ENCODE measurements around the gene USP43. TPM values are rescaled to one million over a fixed set of nuclear protein-coding genes. Genes with fewer than 3 reads are reported as not detected.
"Not testable (repeated sequence)": the region's sequence is repeated elsewhere in the genome, so short reads cannot be mapped to it uniquely, and the experiment has no call there.

The USP43 gene
- total RNA-seq: under 1 TPM; 0.17 to 0.32 TPM

GRCh38 chr17:9644910-9645751 is at the start of gene USP43:
USP43 (plus strand) TSS chr17:9645517; CDS start chr17:9645633, 116 bp downstream.
- POLR2A ChIA-PET: no interaction called here
- CTCF ChIA-PET: interaction anchor here (1.2 kb wide), 1 partner anchor 24 kb away, joined by 5 read pairs; no protein-coding TSS in a partner anchor

GRCh38 chr17:9597638-9598037 is 47.7 kb upstream of the USP43 start:
- POLR2A ChIA-PET, CTCF ChIA-PET: not testable (repeated sequence)

GRCh38 chr17:9598661-9599060 is 46.7 kb upstream of the USP43 start:
- CTCF ChIA-PET: no interaction called here
- POLR2A ChIA-PET: no interaction called here

- CTCF ChIA-PET, POLR2A ChIA-PET: not testable (repeated sequence)
Measured at GRCh38 chr17:9604583-9604982, 40.7 kb upstream of the USP43 start.

GRCh38 chr17:9606453-9606852 is 38.9 kb upstream of the USP43 start:
- ChIA-PET CTCF (no interaction called here), POLR2A (no interaction called here)

- CTCF ChIA-PET, POLR2A ChIA-PET: not testable (repeated sequence)
Measured at GRCh38 chr17:9607058-9607457, 38.3 kb upstream of the USP43 start.

GRCh38 chr17:9611557-9611956 is 33.8 kb upstream of the USP43 start:
- ChIA-PET POLR2A (no interaction called here), CTCF (no interaction called here)

- ChIA-PET CTCF (no interaction called here), POLR2A (no interaction called here)
Measured at GRCh38 chr17:9612006-9612405, 33.3 kb upstream of the USP43 start.

GRCh38 chr17:9615486-9615885 is 29.8 kb upstream of the USP43 start:
- ChIA-PET CTCF (no interaction called here), POLR2A (no interaction called here)

GRCh38 chr17:9622961-9623360 is 22.4 kb upstream of the USP43 start:
- ChIA-PET POLR2A (no interaction called here), CTCF (no interaction called here)

- POLR2A ChIA-PET: no interaction called here
Measured at GRCh38 chr17:9628509-9628908, 16.8 kb upstream of the USP43 start.

GRCh38 chr17:9632741-9633140 is 12.6 kb upstream of the USP43 start:
- ChIA-PET CTCF (no interaction called here), POLR2A (no interaction called here)

More at GRCh38 chr17:9628509-9628908, 16.8 kb upstream of the USP43 start:
- CTCF ChIA-PET: interaction anchor here (0.6 kb wide), 1 partner anchor 34 kb away, joined by 3 read pairs; no protein-coding TSS in a partner anchor

- ChIA-PET POLR2A (interaction anchor here (0.6 kb wide), 1 partner anchor 49 kb away, joined by 4 read pairs; no protein-coding TSS in a partner anchor), CTCF (no interaction called here)
Measured at GRCh38 chr17:9635340-9635739, 10.0 kb upstream of the USP43 start.

GRCh38 chr17:9636501-9636900 is 8.8 kb upstream of the USP43 start:
- POLR2A ChIA-PET: no interaction called here
- CTCF ChIA-PET: no interaction called here

GRCh38 chr17:9640388-9640787 is 4.9 kb upstream of the USP43 start:
- POLR2A ChIA-PET, CTCF ChIA-PET: not testable (repeated sequence)

GRCh38 chr17:9643611-9644010 is 1.7 kb upstream of the USP43 start:
- CTCF ChIA-PET: no interaction called here
- POLR2A ChIA-PET: no interaction called here

- POLR2A ChIA-PET: no interaction called here
- CTCF ChIA-PET: interaction anchor here (1.2 kb wide), 1 partner anchor 23 kb away, joined by 5 read pairs; no protein-coding TSS in a partner anchor
Measured at GRCh38 chr17:9645851-9646545, 681 bp downstream of the USP43 start.

GRCh38 chr17:9646546-9646885 is 1.2 kb downstream of the USP43 start:
- ChIA-PET POLR2A (no interaction called here), CTCF (interaction anchor here (1.2 kb wide), 1 partner anchor 22 kb away, joined by 5 read pairs; no protein-coding TSS in a partner anchor)

- CTCF ChIA-PET: interaction anchor here (0.7 kb wide), 1 partner anchor 81 kb away, joined by 3 read pairs; no protein-coding TSS in a partner anchor
- POLR2A ChIA-PET: no interaction called here
Measured at GRCh38 chr17:9647014-9647413, 1.7 kb downstream of the USP43 start.

- CTCF ChIA-PET: interaction anchor here (0.8 kb wide), 1 partner anchor 72 kb away, joined by 3 read pairs; the partner anchor contains the start of gene CFAP52
Measured at GRCh38 chr17:9648521-9649110, 3.3 kb downstream of the USP43 start.

More at GRCh38 chr17:9648521-9649110, 3.3 kb downstream of the USP43 start:
- POLR2A ChIA-PET: no interaction called here
